PC-3 (cell line): ENCODE data around the gene GJC1. TPM values are rescaled to one million over a fixed set of nuclear protein-coding genes. Genes with fewer than 3 reads are reported as not detected.

ENCODE experiments used
- ATAC-seq: fragments of 200-7000 bp; cut with Tn5 transposase; 2 replicates; pipeline ENCODE4 v1.9.1; 2020; ENCODE audit warnings: mild to moderate bottlenecking, moderate library complexity
- BruUV-seq: library from RNA; stranded (reverse); fragments of 400-500 nt; replicated peaks from 2 replicates; lab custom pipeline; 2021; lab: Mats Ljungman, UMichigan
- CTCF ChIA-PET: fragments of 300-600 bp; sonication (Branson Sonifier 250); formaldehyde crosslinking; loops from one replicate; lab custom pipeline; 2022; ENCODE audit warnings: antibody characterized with exemption; lab: Charles Lee
- POLR2A ChIA-PET: fragments of 300-600 bp; sonication (Branson Sonifier 250); formaldehyde crosslinking; loops from one replicate; lab custom pipeline; 2022; ENCODE audit warnings: antibody characterized with exemption; ENCODE audit not compliant: unreplicated experiment; lab: Charles Lee
- DNase-seq: peaks from one replicate; pipeline ENCODE4 v3.0.0-alpha.2; 2015
- H2AFZ ChIP-seq: fragments of 300-600 bp; sonication (generic); 2 replicates; pipeline ENCODE4 v1.6.0; 2016; ENCODE audit warnings: antibody characterized with exemption, low read length
- H3F3A ChIP-seq: fragments of 300-600 bp; sonication (generic); one replicate; pipeline ENCODE4 v1.6.0; 2017; ENCODE audit warnings: antibody characterized with exemption, low read length, control low read depth, mild to moderate bottlenecking; ENCODE audit not compliant: unreplicated experiment
- H3K27ac ChIP-seq: fragments of 300-600 bp; sonication (generic); 2 replicates; pipeline ENCODE4 v1.5.1; 2016; ENCODE audit warnings: mild to moderate bottlenecking, low read length
- H3K27me3 ChIP-seq: fragments of 300-600 bp; sonication (generic); 2 replicates; pipeline ENCODE4 v1.6.1; 2016; ENCODE audit warnings: low read length, mixed read lengths
- H3K36me3 ChIP-seq: fragments of 300-600 bp; sonication (generic); 2 replicates; pipeline ENCODE4 v1.6.1; 2016; ENCODE audit warnings: low read depth, mixed run types, low read length, mixed read lengths
- H3K4me1 ChIP-seq: fragments of 300-600 bp; sonication (generic); 2 replicates; pipeline ENCODE4 v1.5.1; 2016; ENCODE audit warnings: low read length; ENCODE audit not compliant: insufficient read depth
- H3K4me2 ChIP-seq: fragments of 300-600 bp; sonication (generic); 2 replicates; pipeline ENCODE4 v1.6.0; 2016; ENCODE audit warnings: low read length
- H3K4me3 ChIP-seq: fragments of 300-600 bp; sonication (generic); 2 replicates; pipeline ENCODE4 v1.5.1; 2016; ENCODE audit warnings: mild to moderate bottlenecking, low read length, mixed read lengths
- H3K79me2 ChIP-seq: fragments of 300-600 bp; sonication (generic); 2 replicates; pipeline ENCODE4 v1.6.1; 2017; ENCODE audit warnings: low read length, mixed read lengths
- H3K9ac ChIP-seq: fragments of 300-600 bp; sonication (generic); 2 replicates; pipeline ENCODE4 v1.6.0; 2016; ENCODE audit warnings: mild to moderate bottlenecking, low read length
- H3K9me2 ChIP-seq: fragments of 300-600 bp; sonication (generic); replicated peaks from 2 replicates; pipeline ENCODE4 v1.6.1; 2016; ENCODE audit warnings: mixed run types, low read length, mixed read lengths
- H3K9me3 ChIP-seq: fragments of 300-600 bp; sonication (generic); 2 replicates; pipeline ENCODE4 v1.6.1; 2016; ENCODE audit warnings: low read length, mixed read lengths
- H4K20me1 ChIP-seq: fragments of 300-600 bp; sonication (generic); 2 replicates; pipeline ENCODE4 v1.6.1; 2016; ENCODE audit warnings: low read length, mixed read lengths
- CTCF ChIP-seq: fragments of 300-600 bp; sonication (generic); conservative IDR thresholded peaks from 2 replicates; pipeline ENCODE4 v1.5.1; 2017; ENCODE audit warnings: antibody characterized with exemption, low read depth, mild to moderate bottlenecking, low read length
- EZH2 ChIP-seq: fragments of 300-600 bp; sonication (generic); IDR thresholded peaks from one replicate; pipeline ENCODE4 v1.6.1; 2017; ENCODE audit warnings: antibody characterized with exemption, mild to moderate bottlenecking, low read length; ENCODE audit not compliant: unreplicated experiment
- EZH2phosphoT487 ChIP-seq: fragments of 300-600 bp; sonication (generic); IDR thresholded peaks from 2 replicates; pipeline ENCODE4 v1.6.1; 2018; ENCODE audit warnings: mild to moderate bottlenecking, antibody characterized with exemption, low read length, borderline replicate concordance
- intact Hi-C: fragments of 100-400 bp; cut with micrococcal nuclease; formaldehyde crosslinking; loops from 2 replicates; pipeline ENCODE4 v1.9.0; 2023
- total RNA-seq: library from RNA; depleted of rRNA; stranded (reverse); fragments of >200 nt; gene quantifications from 2 replicates; pipeline ENCODE4 v1.2.3, GENCODE V29; 2014

Gene GJC1
- total RNA-seq, 1 experiment from 2014 or later, result 17.1 TPM

- Histone ChIP-seq H3K79me2 (peaks cover 22% of the 10 kb centered on the region; the same call in 1 of the 2 replicates), H3K27ac (no peak overlapping the region), H3K9me2 (no peaks in the 10 kb centered on the region), H3K4me1 (no peaks in the 10 kb centered on the region; the same call in 1 of the 2 replicates), H3K9ac (no peak overlapping the region), H3K27me3 (no peaks in the 10 kb centered on the region), H3K36me3 (peaks cover 22% of the 10 kb centered on the region), H3K9me3 (no peaks in the 10 kb centered on the region), H4K20me1 (no peaks in the 10 kb centered on the region), H3F3A (no peaks in the 10 kb centered on the region), H2AFZ (no peak overlapping the region), H3K4me2 (no peak overlapping the region), H3K4me3 (no peak overlapping the region)
- no TSS peak for BruUV-seq
- CTCF ChIA-PET, result no interaction called here
- ATAC-seq, result no peak
- intact Hi-C loops, result no loop called here
- TF ChIP-seq EZH2 (no peak), CTCF (no peak), EZH2phosphoT487 (no peak)
- POLR2A ChIA-PET, result no interaction called here
- DNase-seq, result no peak
Observed at GRCh38 chr17:44808156-44808555, 21.9 kb downstream of the GJC1 start.

GRCh38 chr17:44807817-44808155, 22.3 kb downstream of the GJC1 start:
- ATAC-seq, result no peak
- no peak overlapping the region for H2AFZ ChIP-seq
- no peaks in the 10 kb centered on the region; the same call in 1 of the 2 replicates for H3K4me1 ChIP-seq
- H4K20me1 ChIP-seq, result no peaks in the 10 kb centered on the region
- TF ChIP-seq EZH2, result no peak
- no peak for TF ChIP-seq EZH2phosphoT487
- no peak for TF ChIP-seq CTCF
- no peak overlapping the region for H3K27ac ChIP-seq
- DNase-seq, result no peak
- H3K36me3 ChIP-seq, result peaks cover 22% of the 10 kb centered on the region
- no peak overlapping the region for H3K4me2 ChIP-seq
- POLR2A ChIA-PET, result no interaction called here
- no peak overlapping the region for H3K4me3 ChIP-seq
- H3K27me3 ChIP-seq, result no peaks in the 10 kb centered on the region
- no peaks in the 10 kb centered on the region for H3F3A ChIP-seq
- intact Hi-C loops, result no loop called here
- H3K9me3 ChIP-seq, result no peaks in the 10 kb centered on the region
- H3K9me2 ChIP-seq, result no peaks in the 10 kb centered on the region
- BruUV-seq, result no TSS peak
- CTCF ChIA-PET, result no interaction called here
- H3K9ac ChIP-seq, result no peak overlapping the region
- H3K79me2 ChIP-seq, result peaks cover 20% of the 10 kb centered on the region; the same call in 1 of the 2 replicates

GRCh38 chr17:44807093-44807816, 22.8 kb downstream of the GJC1 start:
- CTCF ChIA-PET, result no interaction called here

More at GRCh38 chr17:44807093-44807816, 22.8 kb downstream of the GJC1 start:
- no TSS peak for BruUV-seq
- H3K9ac ChIP-seq, result no peak overlapping the region
- no peak for ATAC-seq
- H3K27ac ChIP-seq, result no peak overlapping the region
- H3K36me3 ChIP-seq, result peaks cover 22% of the 10 kb centered on the region
- no peak overlapping the region for H2AFZ ChIP-seq
- H3K79me2 ChIP-seq, result peaks cover 18% of the 10 kb centered on the region; the same call in 1 of the 2 replicates
- no peak overlapping the region for H3K4me2 ChIP-seq
- H3K9me2 ChIP-seq, result no peaks in the 10 kb centered on the region
- intact Hi-C loops, result no loop called here
- no peaks in the 10 kb centered on the region for H3K9me3 ChIP-seq
- H3K27me3 ChIP-seq, result no peaks in the 10 kb centered on the region
- TF ChIP-seq EZH2phosphoT487, result no peak
- TF ChIP-seq CTCF, result no peak
- TF ChIP-seq EZH2, result no peak
- no peak overlapping the region for H3K4me3 ChIP-seq
- no peaks in the 10 kb centered on the region for H3F3A ChIP-seq
- H4K20me1 ChIP-seq, result no peaks in the 10 kb centered on the region
- DNase-seq, result no peak
- no peaks in the 10 kb centered on the region; the same call in 1 of the 2 replicates for H3K4me1 ChIP-seq
- POLR2A ChIA-PET, result no interaction called here
